Thyroid gland (tissue), 4 donors: Measurements from ENCODE around the gene JAKMIP1.

ENCODE experiments used
- POLR2A ChIP-seq, 2 donors: fragments of 450-650 bp; IDR thresholded peaks; one replicate each; pipeline ENCODE4 v1.6.1; 2017; ENCODE audit warnings: antibody characterized with exemption in 2 of 2, mild to moderate bottlenecking in 2 of 2, moderate library complexity in 1 of 2
- TF ChIP-seq, protein P1 (sequence below), 6 experiments: fragments of 200-600 bp in 3 of 6; fragments of 450-650 bp in 3 of 6; sonication (generic) in 3 of 6; IDR thresholded peaks; one replicate each; pipeline ENCODE4 v1.5.1; 2016 to 2019; ENCODE audit warnings: antibody characterized with exemption in 6 of 6, mild to moderate bottlenecking in 2 of 6, inconsistent platforms in 1 of 6, moderate library complexity in 1 of 6

GRCh38 chr4:6115746-6116586, 84.4 kb downstream of the JAKMIP1 start:
- TF ChIP-seq, protein P1, sequence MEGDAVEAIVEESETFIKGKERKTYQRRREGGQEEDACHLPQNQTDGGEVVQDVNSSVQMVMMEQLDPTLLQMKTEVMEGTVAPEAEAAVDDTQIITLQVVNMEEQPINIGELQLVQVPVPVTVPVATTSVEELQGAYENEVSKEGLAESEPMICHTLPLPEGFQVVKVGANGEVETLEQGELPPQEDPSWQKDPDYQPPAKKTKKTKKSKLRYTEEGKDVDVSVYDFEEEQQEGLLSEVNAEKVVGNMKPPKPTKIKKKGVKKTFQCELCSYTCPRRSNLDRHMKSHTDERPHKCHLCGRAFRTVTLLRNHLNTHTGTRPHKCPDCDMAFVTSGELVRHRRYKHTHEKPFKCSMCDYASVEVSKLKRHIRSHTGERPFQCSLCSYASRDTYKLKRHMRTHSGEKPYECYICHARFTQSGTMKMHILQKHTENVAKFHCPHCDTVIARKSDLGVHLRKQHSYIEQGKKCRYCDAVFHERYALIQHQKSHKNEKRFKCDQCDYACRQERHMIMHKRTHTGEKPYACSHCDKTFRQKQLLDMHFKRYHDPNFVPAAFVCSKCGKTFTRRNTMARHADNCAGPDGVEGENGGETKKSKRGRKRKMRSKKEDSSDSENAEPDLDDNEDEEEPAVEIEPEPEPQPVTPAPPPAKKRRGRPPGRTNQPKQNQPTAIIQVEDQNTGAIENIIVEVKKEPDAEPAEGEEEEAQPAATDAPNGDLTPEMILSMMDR (IDR thresholded peaks at IDR 0.05) = no peak
- no peak for TF ChIP-seq POLR2A (IDR thresholded peaks at IDR 0.05)
